K562 (cell line): Measurements from ENCODE around the gene ING1. TPM values are rescaled to one million over a fixed set of nuclear protein-coding genes. Genes with fewer than 3 reads are reported as not detected.

Experiments used
- GTF2A2 ChIP-seq: IDR thresholded peaks from 2 replicates; pipeline ENCODE4 v1.6.1; 2016; ENCODE audit warnings: mild to moderate bottlenecking, missing genetic modification characterization, missing compliant biosample characterization
- GTF2E2 ChIP-seq: fragments of 200-800 bp; sonication (Bioruptor generic); IDR thresholded peaks from 2 replicates; pipeline ENCODE4 v1.6.1; 2016; ENCODE audit warnings: missing genetic modification characterization, missing compliant biosample characterization
- KDM5B ChIP-seq: fragments of 200-600 bp; sonication (generic); IDR thresholded peaks from 2 replicates; pipeline ENCODE4 v1.6.1; 2012; ENCODE audit warnings: low read depth, mild to moderate bottlenecking, moderate library complexity, low read length, control low read depth, inconsistent platforms; ENCODE audit not compliant: insufficient replicate concordance
- MAZ ChIP-seq, 2 experiments: fragments of 450-650 bp in 1 of 2; sonication (generic) in 1 of 2; formaldehyde crosslinking; IDR thresholded peaks in 1 of 2; conservative IDR thresholded peaks in 1 of 2; 2 replicates each; pipeline versions ENCODE4 v1.4.0 to v1.5.0; 2020; ENCODE audit warnings: mild to moderate bottlenecking in 1 of 2, missing genetic modification reagents in 1 of 2
- MEIS2 ChIP-seq: fragments of 450-650 bp; IDR thresholded peaks from 2 replicates; pipeline ENCODE4 v1.6.1; 2014; ENCODE audit warnings: mild to moderate bottlenecking; ENCODE audit not compliant: partially characterized antibody
- NCOA1 ChIP-seq: fragments of 450-650 bp; IDR thresholded peaks from 2 replicates; pipeline ENCODE4 v1.6.1; 2016; ENCODE audit warnings: low read depth
- PML ChIP-seq: IDR thresholded peaks from 2 replicates; pipeline ENCODE4 v1.6.1; 2012; ENCODE audit warnings: low read length, inconsistent platforms
- PTBP1 ChIP-seq: fragments of 200-400 bp; formaldehyde crosslinking; IDR thresholded peaks from 2 replicates; pipeline ENCODE4 v1.6.1; 2017; ENCODE audit warnings: low read depth, low read length
- SAP30 ChIP-seq: fragments of 200-600 bp; sonication (generic); IDR thresholded peaks from 2 replicates; pipeline ENCODE4 v1.6.1; 2012; ENCODE audit warnings: borderline replicate concordance, low read depth, mild to moderate bottlenecking, moderate library complexity, low read length, control low read depth, inconsistent platforms; ENCODE audit not compliant: insufficient read depth, poor library complexity, severe bottlenecking
- SRSF3 ChIP-seq: fragments of 200-400 bp; formaldehyde crosslinking; IDR thresholded peaks from 2 replicates; pipeline ENCODE4 v1.6.1; 2016; ENCODE audit warnings: mild to moderate bottlenecking, low read length, moderate library complexity; ENCODE audit not compliant: insufficient read depth
- TOE1 ChIP-seq, 2 experiments: fragments of 450-650 bp in 1 of 2; sonication (generic) in 1 of 2; formaldehyde crosslinking in 1 of 2; IDR thresholded peaks; 2 replicates each; pipeline versions ENCODE4 v1.7.1 to v1.8.0; 2016 to 2022; ENCODE audit warnings: borderline replicate concordance in 2 of 2, mild to moderate bottlenecking in 2 of 2, antibody characterized with exemption in 1 of 2, inconsistent platforms in 1 of 2, low read depth in 1 of 2, missing genetic modification reagents in 1 of 2, moderate library complexity in 1 of 2
- ZNF766 ChIP-seq: fragments of 200-800 bp; sonication (Bioruptor generic); conservative IDR thresholded peaks from 2 replicates; pipeline ENCODE4 v1.6.1; 2016; ENCODE audit warnings: missing genetic modification characterization, missing compliant biosample characterization
- polyA plus RNA-seq, 8 experiments: library from polyadenylated mRNA; depleted of rRNA in 4 of 8; stranded (reverse) in 5 of 8; unstranded in 3 of 8; fragments of >200 nt; fragmentation: Nextera tagmentation in 2 of 8; fragmentation: Illumina TruSeq in 1 of 8; extraction: Ambion mirVana in 2 of 8; extraction: Trizol in 1 of 8; gene quantifications; 2 replicates each; pipeline versions ENCODE4 v1.2.1 to v1.2.3, GENCODE V29; 2011 to 2014; ENCODE audit warnings: inconsistent platforms in 1 of 8, missing spikeins in 1 of 8
- total RNA-seq, 7 experiments: library from RNA; depleted of rRNA in 6 of 7; stranded (reverse); fragments of >200 nt in 6 of 7; fragmentation: Illumina TruSeq in 2 of 7; extraction: Trizol in 2 of 7; gene quantifications; 2 replicates each; pipeline versions ENCODE4 v1.2.1 to v1.2.3, GENCODE V29; 2011 to 2021; ENCODE audit warnings: low replicate concordance in 1 of 7
- TF ChIP-seq, protein P1 (sequence below): sonication (generic); formaldehyde crosslinking; IDR thresholded peaks from 2 replicates; pipeline ENCODE4 v1.8.0; 2023; ENCODE audit warnings: mild to moderate bottlenecking, missing genetic modification reagents
- TF ChIP-seq, protein P2 (sequence below): sonication (generic); formaldehyde crosslinking; IDR thresholded peaks from 2 replicates; pipeline ENCODE4 v1.4.0; 2020; ENCODE audit warnings: mild to moderate bottlenecking, missing genetic modification reagents
- TF ChIP-seq, protein P3 (sequence below), 3 experiments: fragments of 200-800 bp in 1 of 3; fragments of 250-450 bp in 1 of 3; fragments of 450-650 bp in 1 of 3; sonication (Bioruptor Pico) in 1 of 3; sonication (Bioruptor generic) in 1 of 3; formaldehyde crosslinking in 1 of 3; IDR thresholded peaks; 2 replicates each; pipeline versions ENCODE4 v1.6.1 to v1.8.0; 2016 to 2022; ENCODE audit warnings: mild to moderate bottlenecking in 2 of 3, missing genetic modification characterization in 2 of 3, missing compliant biosample characterization in 1 of 3, moderate library complexity in 1 of 3

Gene ING1
- total and polyA plus RNA-seq, 9 of the 15 experiments (the other 6 are each of a cell fraction or from before 2014, with no cell fraction given) = 1.0 to 20.1 (median 8.2) TPM

DNA sequence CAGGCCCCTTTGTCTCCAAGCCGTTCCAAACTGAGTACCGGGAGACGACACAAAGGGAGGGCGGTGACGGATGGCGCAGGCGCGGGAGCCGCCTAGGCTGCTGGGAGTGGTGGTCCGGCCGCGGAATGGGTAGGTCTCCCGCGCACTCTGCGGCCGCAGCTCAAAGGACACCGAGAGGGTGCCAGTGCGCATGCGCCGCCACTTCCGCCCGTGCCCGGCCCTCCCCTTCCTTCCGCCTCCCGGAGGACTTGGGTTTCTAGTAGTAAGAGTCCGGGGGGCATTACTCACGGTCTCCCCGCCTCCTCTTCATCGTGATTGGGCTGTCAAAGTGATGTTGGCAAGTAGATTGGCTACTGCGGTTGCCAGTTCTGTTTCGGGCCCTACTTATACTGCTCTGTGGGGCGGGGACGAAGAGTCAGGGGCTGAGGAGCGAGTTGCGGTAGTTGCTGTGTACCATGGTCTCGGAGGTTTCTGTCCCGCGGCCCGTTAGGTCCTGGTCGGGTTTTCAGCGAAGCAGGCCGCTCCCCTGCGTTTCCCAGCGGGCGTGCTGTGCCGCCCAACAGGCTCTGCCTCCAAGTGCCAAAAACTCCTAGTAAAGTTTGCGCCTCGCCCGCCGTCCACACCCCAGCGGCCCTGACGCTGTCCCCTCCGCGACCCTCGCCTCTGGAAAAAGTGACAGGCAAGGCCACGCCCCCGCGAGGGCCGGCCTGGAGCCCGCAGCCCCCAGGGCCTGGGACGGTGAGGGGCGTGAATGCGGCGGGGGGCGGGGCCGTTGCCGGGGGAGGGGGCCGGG is 455 bp upstream of the ING1 start (continued):
- TF ChIP-seq, protein P1, sequence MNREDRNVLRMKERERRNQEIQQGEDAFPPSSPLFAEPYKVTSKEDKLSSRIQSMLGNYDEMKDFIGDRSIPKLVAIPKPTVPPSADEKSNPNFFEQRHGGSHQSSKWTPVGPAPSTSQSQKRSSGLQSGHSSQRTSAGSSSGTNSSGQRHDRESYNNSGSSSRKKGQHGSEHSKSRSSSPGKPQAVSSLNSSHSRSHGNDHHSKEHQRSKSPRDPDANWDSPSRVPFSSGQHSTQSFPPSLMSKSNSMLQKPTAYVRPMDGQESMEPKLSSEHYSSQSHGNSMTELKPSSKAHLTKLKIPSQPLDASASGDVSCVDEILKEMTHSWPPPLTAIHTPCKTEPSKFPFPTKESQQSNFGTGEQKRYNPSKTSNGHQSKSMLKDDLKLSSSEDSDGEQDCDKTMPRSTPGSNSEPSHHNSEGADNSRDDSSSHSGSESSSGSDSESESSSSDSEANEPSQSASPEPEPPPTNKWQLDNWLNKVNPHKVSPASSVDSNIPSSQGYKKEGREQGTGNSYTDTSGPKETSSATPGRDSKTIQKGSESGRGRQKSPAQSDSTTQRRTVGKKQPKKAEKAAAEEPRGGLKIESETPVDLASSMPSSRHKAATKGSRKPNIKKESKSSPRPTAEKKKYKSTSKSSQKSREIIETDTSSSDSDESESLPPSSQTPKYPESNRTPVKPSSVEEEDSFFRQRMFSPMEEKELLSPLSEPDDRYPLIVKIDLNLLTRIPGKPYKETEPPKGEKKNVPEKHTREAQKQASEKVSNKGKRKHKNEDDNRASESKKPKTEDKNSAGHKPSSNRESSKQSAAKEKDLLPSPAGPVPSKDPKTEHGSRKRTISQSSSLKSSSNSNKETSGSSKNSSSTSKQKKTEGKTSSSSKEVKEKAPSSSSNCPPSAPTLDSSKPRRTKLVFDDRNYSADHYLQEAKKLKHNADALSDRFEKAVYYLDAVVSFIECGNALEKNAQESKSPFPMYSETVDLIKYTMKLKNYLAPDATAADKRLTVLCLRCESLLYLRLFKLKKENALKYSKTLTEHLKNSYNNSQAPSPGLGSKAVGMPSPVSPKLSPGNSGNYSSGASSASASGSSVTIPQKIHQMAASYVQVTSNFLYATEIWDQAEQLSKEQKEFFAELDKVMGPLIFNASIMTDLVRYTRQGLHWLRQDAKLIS (CRISPR knock-in tag) = no peak; the same call in none of the 2 replicates
- TF ChIP-seq, protein P2, sequence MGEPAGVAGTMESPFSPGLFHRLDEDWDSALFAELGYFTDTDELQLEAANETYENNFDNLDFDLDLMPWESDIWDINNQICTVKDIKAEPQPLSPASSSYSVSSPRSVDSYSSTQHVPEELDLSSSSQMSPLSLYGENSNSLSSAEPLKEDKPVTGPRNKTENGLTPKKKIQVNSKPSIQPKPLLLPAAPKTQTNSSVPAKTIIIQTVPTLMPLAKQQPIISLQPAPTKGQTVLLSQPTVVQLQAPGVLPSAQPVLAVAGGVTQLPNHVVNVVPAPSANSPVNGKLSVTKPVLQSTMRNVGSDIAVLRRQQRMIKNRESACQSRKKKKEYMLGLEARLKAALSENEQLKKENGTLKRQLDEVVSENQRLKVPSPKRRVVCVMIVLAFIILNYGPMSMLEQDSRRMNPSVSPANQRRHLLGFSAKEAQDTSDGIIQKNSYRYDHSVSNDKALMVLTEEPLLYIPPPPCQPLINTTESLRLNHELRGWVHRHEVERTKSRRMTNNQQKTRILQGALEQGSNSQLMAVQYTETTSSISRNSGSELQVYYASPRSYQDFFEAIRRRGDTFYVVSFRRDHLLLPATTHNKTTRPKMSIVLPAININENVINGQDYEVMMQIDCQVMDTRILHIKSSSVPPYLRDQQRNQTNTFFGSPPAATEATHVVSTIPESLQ = 0 out of 2 replicates have a peak, but pooled peaks have one; percentile 32
- TF ChIP-seq ZNF766 (CRISPR knock-in tag) (peak; percentile 74), GTF2A2 (peak; percentile 92), KDM5B (peak; percentile 98), SAP30 (peak; percentile 36), PTBP1 (0 out of 2 replicates have a peak, but pooled peaks have one; percentile 71), MEIS2 (peak; percentile 94), PML (peak; percentile 90), TOE1 (IDR thresholded peaks at IDR 0.05; ENCODE audit: borderline replicate concordance) (0 out of 2 replicates have a peak, but pooled peaks have one; percentile 37), TOE1 (CRISPR knock-in tag; IDR thresholded peaks at IDR 0.05; ENCODE audit: borderline replicate concordance, low read depth) (no peak), MAZ (CRISPR knock-in tag; conservative IDR thresholded peaks at IDR 0.05 in 1 of 2, IDR thresholded peaks at IDR 0.05 in 1 of 2) (peak; percentile 66 to 84; a peak in 2 of 4 replicates), SRSF3 (no peak), GTF2E2 (tag) (no peak), NCOA1 (no peak)
- TF ChIP-seq, protein P3, sequence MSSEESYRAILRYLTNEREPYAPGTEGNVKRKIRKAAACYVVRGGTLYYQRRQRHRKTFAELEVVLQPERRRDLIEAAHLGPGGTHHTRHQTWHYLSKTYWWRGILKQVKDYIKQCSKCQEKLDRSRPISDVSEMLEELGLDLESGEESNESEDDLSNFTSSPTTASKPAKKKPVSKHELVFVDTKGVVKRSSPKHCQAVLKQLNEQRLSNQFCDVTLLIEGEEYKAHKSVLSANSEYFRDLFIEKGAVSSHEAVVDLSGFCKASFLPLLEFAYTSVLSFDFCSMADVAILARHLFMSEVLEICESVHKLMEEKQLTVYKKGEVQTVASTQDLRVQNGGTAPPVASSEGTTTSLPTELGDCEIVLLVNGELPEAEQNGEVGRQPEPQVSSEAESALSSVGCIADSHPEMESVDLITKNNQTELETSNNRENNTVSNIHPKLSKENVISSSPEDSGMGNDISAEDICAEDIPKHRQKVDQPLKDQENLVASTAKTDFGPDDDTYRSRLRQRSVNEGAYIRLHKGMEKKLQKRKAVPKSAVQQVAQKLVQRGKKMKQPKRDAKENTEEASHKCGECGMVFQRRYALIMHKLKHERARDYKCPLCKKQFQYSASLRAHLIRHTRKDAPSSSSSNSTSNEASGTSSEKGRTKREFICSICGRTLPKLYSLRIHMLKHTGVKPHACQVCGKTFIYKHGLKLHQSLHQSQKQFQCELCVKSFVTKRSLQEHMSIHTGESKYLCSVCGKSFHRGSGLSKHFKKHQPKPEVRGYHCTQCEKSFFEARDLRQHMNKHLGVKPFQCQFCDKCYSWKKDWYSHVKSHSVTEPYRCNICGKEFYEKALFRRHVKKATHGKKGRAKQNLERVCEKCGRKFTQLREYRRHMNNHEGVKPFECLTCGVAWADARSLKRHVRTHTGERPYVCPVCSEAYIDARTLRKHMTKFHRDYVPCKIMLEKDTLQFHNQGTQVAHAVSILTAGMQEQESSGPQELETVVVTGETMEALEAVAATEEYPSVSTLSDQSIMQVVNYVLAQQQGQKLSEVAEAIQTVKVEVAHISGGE (CRISPR knock-in tag; IDR thresholded peaks at IDR 0.05) = 0 out of 6 replicates have a peak, but pooled peaks of 1 of the 3 experiments have one; percentile 36
